ENCODE results near the gene CEACAM21.

CEACAM21 gene

GRCh38 chr19:41548954-41549688, 26.8 kb upstream of the CEACAM21 start:
- H3K36me3 ChIP-seq (replicated peaks; ENCODE audit: low read depth, low read length) = peaks cover 2% of the 10 kb centered on the region
- peaks cover 33% of the 10 kb centered on the region for H3K4me1 ChIP-seq (ENCODE audit: low read length)
- no peaks in the 10 kb centered on the region for H3K79me2 ChIP-seq (ENCODE audit: low read length)
- H3K4me2 ChIP-seq (ENCODE audit: low read length) = peak overlapping the region; percentile 54
- H3K9ac ChIP-seq (ENCODE audit: low read length) = peak overlapping the region; percentile 1; the same call in 1 of the 2 replicates
- peaks cover 10% of the 10 kb centered on the region; the same call in 1 of the 2 replicates for H3K9me3 ChIP-seq (ENCODE audit: insufficient read depth, low read length)
- TF ChIP-seq, protein P1, sequence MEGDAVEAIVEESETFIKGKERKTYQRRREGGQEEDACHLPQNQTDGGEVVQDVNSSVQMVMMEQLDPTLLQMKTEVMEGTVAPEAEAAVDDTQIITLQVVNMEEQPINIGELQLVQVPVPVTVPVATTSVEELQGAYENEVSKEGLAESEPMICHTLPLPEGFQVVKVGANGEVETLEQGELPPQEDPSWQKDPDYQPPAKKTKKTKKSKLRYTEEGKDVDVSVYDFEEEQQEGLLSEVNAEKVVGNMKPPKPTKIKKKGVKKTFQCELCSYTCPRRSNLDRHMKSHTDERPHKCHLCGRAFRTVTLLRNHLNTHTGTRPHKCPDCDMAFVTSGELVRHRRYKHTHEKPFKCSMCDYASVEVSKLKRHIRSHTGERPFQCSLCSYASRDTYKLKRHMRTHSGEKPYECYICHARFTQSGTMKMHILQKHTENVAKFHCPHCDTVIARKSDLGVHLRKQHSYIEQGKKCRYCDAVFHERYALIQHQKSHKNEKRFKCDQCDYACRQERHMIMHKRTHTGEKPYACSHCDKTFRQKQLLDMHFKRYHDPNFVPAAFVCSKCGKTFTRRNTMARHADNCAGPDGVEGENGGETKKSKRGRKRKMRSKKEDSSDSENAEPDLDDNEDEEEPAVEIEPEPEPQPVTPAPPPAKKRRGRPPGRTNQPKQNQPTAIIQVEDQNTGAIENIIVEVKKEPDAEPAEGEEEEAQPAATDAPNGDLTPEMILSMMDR (IDR thresholded peaks at IDR 0.05; ENCODE audit: low read depth, low read length) = no peak
- no peak for TF ChIP-seq EZH2phosphoT487 (IDR thresholded peaks at IDR 0.05; ENCODE audit: low read depth)
- H3K27ac ChIP-seq (ENCODE audit: low read length) = 0 out of 2 replicates have a peak overlapping the region, but pooled peaks have one; percentile 1
- H4K20me1 ChIP-seq (ENCODE audit: insufficient read depth, low read length) = no peaks in the 10 kb centered on the region
- peak overlapping the region; percentile 96 for H2AFZ ChIP-seq (ENCODE audit: low read depth, low read length)
- peak overlapping the region; percentile 4 for H3K4me3 ChIP-seq (ENCODE audit: low read length)
- no peaks in the 10 kb centered on the region for H3K27me3 ChIP-seq (ENCODE audit: low read depth, low read length)

DNA sequence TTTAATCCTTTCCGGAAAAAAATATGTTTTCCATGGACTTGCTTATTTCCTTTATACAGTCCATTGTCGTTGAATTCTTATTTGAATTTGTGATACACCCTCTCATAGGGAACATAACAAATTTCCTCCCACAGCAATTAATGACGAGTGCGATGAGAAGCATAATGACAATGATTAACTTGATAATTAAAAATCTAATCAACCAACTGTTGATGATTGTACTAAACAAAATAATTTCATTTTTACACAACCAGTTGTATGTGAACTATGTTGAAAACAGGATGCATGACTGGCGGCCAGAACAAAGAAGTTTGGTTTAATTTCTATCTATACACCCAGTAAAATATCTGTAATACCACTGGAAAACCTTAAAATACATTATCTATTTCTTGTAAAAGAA, 26.1 kb upstream of the CEACAM21 start:
- Histone ChIP-seq H3K9ac (ENCODE audit: low read length) (no peak overlapping the region), H3K4me3 (ENCODE audit: low read length) (no peak overlapping the region), H3K27ac (ENCODE audit: low read length) (no peak overlapping the region)

DNA sequence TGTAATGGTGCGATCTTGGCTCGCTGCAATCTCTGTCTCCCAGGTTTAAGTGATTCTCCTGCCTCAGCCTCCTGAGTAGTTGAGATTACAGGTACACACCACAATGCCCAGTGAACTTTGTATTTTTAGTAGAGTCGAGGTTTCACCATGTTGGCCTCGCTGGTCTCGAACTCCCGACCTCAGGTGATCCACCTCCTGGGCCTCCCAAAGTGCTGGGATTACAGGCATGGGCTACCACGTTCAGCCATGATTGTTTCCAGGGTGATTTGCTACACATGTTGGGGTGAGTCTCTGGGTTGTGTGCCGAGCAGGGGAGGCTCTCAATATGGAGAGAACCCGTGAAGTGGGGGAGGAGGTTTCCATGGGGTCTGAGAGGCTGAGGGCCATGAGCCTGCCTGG, 24.8 kb upstream of the CEACAM21 start:
- H3K27me3 ChIP-seq (ENCODE audit: low read depth, low read length) = peaks cover 9% of the 10 kb centered on the region
- H3K4me2 ChIP-seq (ENCODE audit: low read length) = no peak overlapping the region
- H4K20me1 ChIP-seq (ENCODE audit: insufficient read depth, low read length) = no peaks in the 10 kb centered on the region
- no peak overlapping the region for H2AFZ ChIP-seq (ENCODE audit: low read depth, low read length)
- H3K9me3 ChIP-seq (ENCODE audit: insufficient read depth, low read length) = peaks cover 18% of the 10 kb centered on the region; the same call in 1 of the 2 replicates
- peaks cover 22% of the 10 kb centered on the region for H3K4me1 ChIP-seq (ENCODE audit: low read length)
- no peaks in the 10 kb centered on the region for H3K79me2 ChIP-seq (ENCODE audit: low read length)
- no peak overlapping the region for H3K9ac ChIP-seq (ENCODE audit: low read length)
- H3K27ac ChIP-seq (ENCODE audit: low read length) = no peak overlapping the region
- TF ChIP-seq EZH2phosphoT487 (IDR thresholded peaks at IDR 0.05; ENCODE audit: low read depth) = no peak
- TF ChIP-seq, protein P1 (IDR thresholded peaks at IDR 0.05; ENCODE audit: low read depth, low read length) = no peak
- H3K36me3 ChIP-seq (replicated peaks; ENCODE audit: low read depth, low read length) = peaks cover 3% of the 10 kb centered on the region
- no peak overlapping the region for H3K4me3 ChIP-seq (ENCODE audit: low read length)

More for the DNA sequence above, 26.1 kb upstream of the CEACAM21 start:
- peaks cover 30% of the 10 kb centered on the region for H3K4me1 ChIP-seq (ENCODE audit: low read length)
- H3K79me2 ChIP-seq (ENCODE audit: low read length) = no peaks in the 10 kb centered on the region
- H2AFZ ChIP-seq (ENCODE audit: low read depth, low read length) = no peak overlapping the region
- no peak overlapping the region for H3K4me2 ChIP-seq (ENCODE audit: low read length)
- peaks cover 14% of the 10 kb centered on the region; the same call in 1 of the 2 replicates for H3K9me3 ChIP-seq (ENCODE audit: insufficient read depth, low read length)
- TF ChIP-seq, protein P1 (IDR thresholded peaks at IDR 0.05; ENCODE audit: low read depth, low read length) = no peak
- TF ChIP-seq EZH2phosphoT487 (IDR thresholded peaks at IDR 0.05; ENCODE audit: low read depth) = no peak
- peaks cover 3% of the 10 kb centered on the region for H3K36me3 ChIP-seq (replicated peaks; ENCODE audit: low read depth, low read length)
- H3K27me3 ChIP-seq (ENCODE audit: low read depth, low read length) = no peaks in the 10 kb centered on the region
- H4K20me1 ChIP-seq (ENCODE audit: insufficient read depth, low read length) = no peaks in the 10 kb centered on the region

DNA sequence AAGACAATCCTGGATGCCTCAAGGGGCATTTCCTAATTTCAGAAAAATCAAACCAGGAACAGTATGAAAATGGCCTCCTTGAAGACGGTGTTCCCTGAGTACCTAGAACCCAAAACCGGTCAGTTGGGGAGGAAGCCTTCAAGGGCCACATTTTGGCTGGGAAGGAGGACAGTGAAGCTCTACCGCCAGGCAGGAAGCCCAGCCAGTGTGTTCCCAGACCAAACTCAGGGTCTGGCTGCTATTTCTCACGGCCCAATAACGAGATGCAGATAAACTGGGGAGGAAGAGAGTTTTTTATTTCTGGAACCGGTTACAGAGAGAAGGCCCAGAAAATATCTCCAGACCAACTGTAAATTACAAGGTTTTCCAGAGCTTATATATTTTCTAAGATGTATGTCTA, 24.3 kb upstream of the CEACAM21 start:
- peaks cover 9% of the 10 kb centered on the region for H3K27me3 ChIP-seq (ENCODE audit: low read depth, low read length)
- peaks cover 17% of the 10 kb centered on the region for H3K4me1 ChIP-seq (ENCODE audit: low read length)
- no peaks in the 10 kb centered on the region for H4K20me1 ChIP-seq (ENCODE audit: insufficient read depth, low read length)
- H3K9me3 ChIP-seq (ENCODE audit: insufficient read depth, low read length) = peaks cover 18% of the 10 kb centered on the region; the same call in 1 of the 2 replicates
- peaks cover 3% of the 10 kb centered on the region for H3K36me3 ChIP-seq (replicated peaks; ENCODE audit: low read depth, low read length)
- H2AFZ ChIP-seq (ENCODE audit: low read depth, low read length) = no peak overlapping the region
- TF ChIP-seq, protein P1 (IDR thresholded peaks at IDR 0.05; ENCODE audit: low read depth, low read length) = no peak
- TF ChIP-seq EZH2phosphoT487 (IDR thresholded peaks at IDR 0.05; ENCODE audit: low read depth) = no peak
- no peak overlapping the region for H3K9ac ChIP-seq (ENCODE audit: low read length)
- no peak overlapping the region for H3K27ac ChIP-seq (ENCODE audit: low read length)
- no peak overlapping the region for H3K4me2 ChIP-seq (ENCODE audit: low read length)
- H3K4me3 ChIP-seq (ENCODE audit: low read length) = no peak overlapping the region
- H3K79me2 ChIP-seq (ENCODE audit: low read length) = no peaks in the 10 kb centered on the region
